Esophagus muscularis mucosa (tissue), 3 donors: ENCODE results near the gene ACAT2.
"Not testable (repeated sequence)": the region's sequence is repeated elsewhere in the genome, so short reads cannot be mapped to it uniquely, and the experiment has no call there.

Source experiments
- POLR2A ChIP-seq: fragments of 450-650 bp; IDR thresholded peaks from one replicate; pipeline ENCODE4 v1.6.1; 2017; ENCODE audit warnings: antibody characterized with exemption, moderate library complexity, mild to moderate bottlenecking, low read depth
- POLR2AphosphoS5 ChIP-seq, 2 donors: sonication (generic); formaldehyde crosslinking; IDR thresholded peaks; one replicate each; pipeline ENCODE4 v1.6.1; 2017; ENCODE audit warnings: antibody characterized with exemption in 2 of 2
- TF ChIP-seq, protein P1 (sequence below), 3 experiments: fragments of 200-600 bp in 2 of 3; fragments of 450-650 bp in 1 of 3; sonication (generic) in 2 of 3; IDR thresholded peaks; one replicate each; pipeline ENCODE4 v1.5.1; 2017 to 2019; ENCODE audit warnings: antibody characterized with exemption in 3 of 3, mild to moderate bottlenecking in 2 of 3, moderate library complexity in 1 of 3

- TF ChIP-seq, protein P1, sequence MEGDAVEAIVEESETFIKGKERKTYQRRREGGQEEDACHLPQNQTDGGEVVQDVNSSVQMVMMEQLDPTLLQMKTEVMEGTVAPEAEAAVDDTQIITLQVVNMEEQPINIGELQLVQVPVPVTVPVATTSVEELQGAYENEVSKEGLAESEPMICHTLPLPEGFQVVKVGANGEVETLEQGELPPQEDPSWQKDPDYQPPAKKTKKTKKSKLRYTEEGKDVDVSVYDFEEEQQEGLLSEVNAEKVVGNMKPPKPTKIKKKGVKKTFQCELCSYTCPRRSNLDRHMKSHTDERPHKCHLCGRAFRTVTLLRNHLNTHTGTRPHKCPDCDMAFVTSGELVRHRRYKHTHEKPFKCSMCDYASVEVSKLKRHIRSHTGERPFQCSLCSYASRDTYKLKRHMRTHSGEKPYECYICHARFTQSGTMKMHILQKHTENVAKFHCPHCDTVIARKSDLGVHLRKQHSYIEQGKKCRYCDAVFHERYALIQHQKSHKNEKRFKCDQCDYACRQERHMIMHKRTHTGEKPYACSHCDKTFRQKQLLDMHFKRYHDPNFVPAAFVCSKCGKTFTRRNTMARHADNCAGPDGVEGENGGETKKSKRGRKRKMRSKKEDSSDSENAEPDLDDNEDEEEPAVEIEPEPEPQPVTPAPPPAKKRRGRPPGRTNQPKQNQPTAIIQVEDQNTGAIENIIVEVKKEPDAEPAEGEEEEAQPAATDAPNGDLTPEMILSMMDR (IDR thresholded peaks at IDR 0.05) = not testable (repeated sequence)
- TF ChIP-seq POLR2AphosphoS5 (IDR thresholded peaks at IDR 0.05); POLR2A: not testable (repeated sequence)
Measured at GRCh38 chr6:159748127-159748526, 13.7 kb upstream of the ACAT2 start.
